Right lobe of liver (tissue), 6 donors: Measurements from ENCODE around the gene NCAPD2. TPM values are rescaled to one million over a fixed set of nuclear protein-coding genes. Genes with fewer than 3 reads are reported as not detected.
A peak's percentile ranks its signal among the peaks of the same experiment; 100 is the strongest.

Experiments used
- ATAC-seq, 4 donors: fragments of 200-7000 bp; cut with Tn5 transposase; one replicate each; pipeline ENCODE4 v1.9.1; 2020; ENCODE audit warnings: mild to moderate bottlenecking in 4 of 4, moderate library complexity in 4 of 4
- DNase-seq, 3 donors: peaks; one replicate each; pipeline ENCODE4 v3.0.0-alpha.2; 2020
- H3K27ac ChIP-seq, 3 donors: fragments of 200-600 bp; one replicate each; pipeline ENCODE4 v1.8.0; 2022
- H3K27me3 ChIP-seq, 2 donors: fragments of 200-600 bp; one replicate each; pipeline ENCODE4 v1.8.0; 2022
- H3K36me3 ChIP-seq, 4 donors: fragments of 200-600 bp; sonication (generic) in 1 of 4; one replicate each; pipeline versions ENCODE4 v1.5.1 to v1.8.0; 2017 to 2022; ENCODE audit warnings: control low read depth in 1 of 4
- H3K4me1 ChIP-seq, 4 donors: fragments of 200-600 bp; sonication (generic) in 1 of 4; one replicate each; pipeline versions ENCODE4 v1.5.1 to v1.8.0; 2017 to 2022; ENCODE audit warnings: control low read depth in 1 of 4
- H3K4me3 ChIP-seq, 3 donors: fragments of 200-600 bp; one replicate each; pipeline ENCODE4 v1.8.0; 2022
- H3K9me3 ChIP-seq, 4 donors: fragments of 200-600 bp; sonication (generic) in 1 of 4; one replicate each; pipeline versions ENCODE4 v1.5.1 to v1.8.0; 2017 to 2022; ENCODE audit warnings: control low read depth in 1 of 4
- POLR2A ChIP-seq: fragments of 450-650 bp; IDR thresholded peaks from one replicate; pipeline ENCODE4 v1.6.1; 2017; ENCODE audit warnings: antibody characterized with exemption, mild to moderate bottlenecking
- WGBS: methylation state at CpG from one replicate; pipeline ENCODE4 v1.1.6; 2018; ENCODE audit warnings: low coverage, low lambda C conversion rate; ENCODE audit not compliant: insufficient coverage; ENCODE audit errors: missing lambda C conversion rate; 5-methylcytosine and 5-hydroxymethylcytosine counted together
- intact Hi-C, 2 donors: fragments of 100-400 bp; cut with DNase I; formaldehyde crosslinking; loops; one replicate each; pipeline versions ENCODE4 v1.11.2 to v1.14.1; 2022
- total RNA-seq, 6 experiments: library from RNA; depleted of rRNA in 2 of 6; stranded (reverse); fragments of >200 nt in 2 of 6; fragmentation: NEBNext Ultra II Directional in 3 of 6; extraction: Animal tissue kit (Norgen Biotek cat#: 25700) in 3 of 6; gene quantifications; one replicate each; pipeline versions ENCODE4 v1.1.0 to v1.2.4, GENCODE V29; 2016 to 2023
- TF ChIP-seq, protein P1 (sequence below), 4 donors: fragments of 200-600 bp in 3 of 4; fragments of 450-650 bp in 1 of 4; IDR thresholded peaks; one replicate each; pipeline versions ENCODE4 v1.5.1 to v1.8.0; 2016 to 2022; ENCODE audit warnings: antibody characterized with exemption in 4 of 4, mild to moderate bottlenecking in 2 of 4
- donor health status: DM: no; HTN: yes; CAD: no.
- donor health status: DM: no; HTN: no; CAD: no.
- donor health status: DM: no; HTN: no; CAD: no.
- donor health status: DM: no; HTN: yes; CAD: no.
- donor health status: DM: no; HTN: yes; CAD: no.

Gene NCAPD2
- total RNA-seq, 6 experiments from 2014 or later, result 6.2 to 40.9 (median 8.4) TPM

DNA sequence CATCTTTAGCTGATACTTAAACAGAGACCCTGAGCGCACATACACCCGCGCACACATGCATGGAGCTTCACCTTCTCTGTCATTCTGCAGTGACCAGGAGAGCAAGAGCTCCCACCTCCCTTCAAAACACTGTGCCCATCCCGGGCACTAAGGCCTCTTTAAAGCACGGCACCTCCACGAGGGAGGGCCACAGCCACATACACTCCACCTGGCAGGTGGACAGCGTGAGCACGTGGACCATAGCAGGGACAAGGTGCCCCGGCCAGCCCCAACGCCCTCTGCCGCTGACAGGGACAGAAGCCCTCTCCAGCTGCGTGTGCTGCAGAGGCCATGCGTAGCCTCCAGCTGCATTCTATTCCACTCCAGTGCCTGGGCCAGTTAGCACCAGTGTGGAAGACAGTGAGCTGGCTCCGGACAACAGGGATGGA, 45.8 kb downstream of the NCAPD2 start:
- intact Hi-C loops, result loop anchor here in 1 of 2 donors (10.0 kb wide), 2 partner anchors 115 to 205 kb away; no protein-coding TSS in a partner anchor
- DNase-seq (peak in 1 of 3 donors; percentile 52), ATAC-seq (no peak)
- Histone ChIP-seq H3K36me3 (peaks cover 7 to 33% (median 22%) of the 10 kb centered on the region in 4 donors), H3K4me3 (no peak overlapping the region), H3K9me3 (no peaks in the 10 kb centered on the region), H3K27me3 (no peaks in the 10 kb centered on the region), H3K4me1 (peaks cover 5 to 39% (median 17%) of the 10 kb centered on the region in 4 donors), H3K27ac (no peak overlapping the region)
- no peak for TF ChIP-seq POLR2A
- TF ChIP-seq, protein P1, sequence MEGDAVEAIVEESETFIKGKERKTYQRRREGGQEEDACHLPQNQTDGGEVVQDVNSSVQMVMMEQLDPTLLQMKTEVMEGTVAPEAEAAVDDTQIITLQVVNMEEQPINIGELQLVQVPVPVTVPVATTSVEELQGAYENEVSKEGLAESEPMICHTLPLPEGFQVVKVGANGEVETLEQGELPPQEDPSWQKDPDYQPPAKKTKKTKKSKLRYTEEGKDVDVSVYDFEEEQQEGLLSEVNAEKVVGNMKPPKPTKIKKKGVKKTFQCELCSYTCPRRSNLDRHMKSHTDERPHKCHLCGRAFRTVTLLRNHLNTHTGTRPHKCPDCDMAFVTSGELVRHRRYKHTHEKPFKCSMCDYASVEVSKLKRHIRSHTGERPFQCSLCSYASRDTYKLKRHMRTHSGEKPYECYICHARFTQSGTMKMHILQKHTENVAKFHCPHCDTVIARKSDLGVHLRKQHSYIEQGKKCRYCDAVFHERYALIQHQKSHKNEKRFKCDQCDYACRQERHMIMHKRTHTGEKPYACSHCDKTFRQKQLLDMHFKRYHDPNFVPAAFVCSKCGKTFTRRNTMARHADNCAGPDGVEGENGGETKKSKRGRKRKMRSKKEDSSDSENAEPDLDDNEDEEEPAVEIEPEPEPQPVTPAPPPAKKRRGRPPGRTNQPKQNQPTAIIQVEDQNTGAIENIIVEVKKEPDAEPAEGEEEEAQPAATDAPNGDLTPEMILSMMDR (IDR thresholded peaks at IDR 0.05), result no peak
- 60% methylated on average over 2 of the region's 14 CpGs for WGBS

DNA sequence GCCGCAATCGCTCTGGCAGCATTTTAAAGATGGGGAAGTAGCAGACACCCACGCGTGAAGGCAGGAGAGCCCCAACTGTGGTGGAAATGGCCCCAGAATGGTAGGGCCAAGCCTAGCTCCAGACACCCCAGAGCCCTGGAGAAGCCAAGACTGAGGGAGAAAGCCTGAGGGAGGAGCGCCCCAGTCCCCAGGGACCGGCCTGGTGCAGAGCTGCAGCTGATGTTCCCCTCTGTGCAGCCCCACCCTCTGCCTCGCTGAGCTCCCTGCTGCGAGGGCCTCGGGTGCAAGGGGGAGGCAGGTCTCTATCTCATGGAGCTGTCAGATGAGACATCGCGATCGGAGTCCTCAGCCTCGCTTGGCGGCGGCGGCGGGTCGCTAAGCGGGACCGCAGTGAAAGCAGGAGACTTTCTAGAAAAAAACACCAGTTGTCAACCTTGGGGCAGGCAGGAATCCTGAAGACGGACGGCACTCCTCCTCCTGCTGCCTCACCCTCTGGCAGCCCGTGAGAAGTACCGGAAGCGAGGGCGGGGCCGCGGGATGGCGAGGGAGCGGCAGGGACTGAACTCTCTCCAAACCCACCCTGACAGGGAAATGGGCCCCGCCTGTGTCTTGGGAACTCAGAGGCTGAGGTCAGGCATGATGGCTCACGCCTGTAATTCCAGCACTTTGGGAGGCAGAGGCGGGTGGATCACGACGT, 46.4 kb downstream of the NCAPD2 start:
- Histone ChIP-seq H3K4me1 (peaks cover 5 to 39% (median 17%) of the 10 kb centered on the region in 4 donors), H3K27me3 (no peaks in the 10 kb centered on the region), H3K36me3 (peaks cover 7 to 33% (median 22%) of the 10 kb centered on the region in 4 donors), H3K4me3 (no peak overlapping the region), H3K9me3 (no peaks in the 10 kb centered on the region), H3K27ac (peak overlapping the region in 2 of 3 donors; percentile 9 to 87)
- ATAC-seq (peak; percentile 10 to 38 (median 13)), DNase-seq (peak; percentile 71 to 75 (median 75))
- intact Hi-C loops, result loop anchor here in 1 of 2 donors (10.0 kb wide), 1 partner anchor 116 kb away; no protein-coding TSS in a partner anchor
- 76% methylated on average over 6 of the region's 35 CpGs for WGBS
- no peak for TF ChIP-seq POLR2A
- TF ChIP-seq, protein P1 (IDR thresholded peaks at IDR 0.05), result no peak

DNA sequence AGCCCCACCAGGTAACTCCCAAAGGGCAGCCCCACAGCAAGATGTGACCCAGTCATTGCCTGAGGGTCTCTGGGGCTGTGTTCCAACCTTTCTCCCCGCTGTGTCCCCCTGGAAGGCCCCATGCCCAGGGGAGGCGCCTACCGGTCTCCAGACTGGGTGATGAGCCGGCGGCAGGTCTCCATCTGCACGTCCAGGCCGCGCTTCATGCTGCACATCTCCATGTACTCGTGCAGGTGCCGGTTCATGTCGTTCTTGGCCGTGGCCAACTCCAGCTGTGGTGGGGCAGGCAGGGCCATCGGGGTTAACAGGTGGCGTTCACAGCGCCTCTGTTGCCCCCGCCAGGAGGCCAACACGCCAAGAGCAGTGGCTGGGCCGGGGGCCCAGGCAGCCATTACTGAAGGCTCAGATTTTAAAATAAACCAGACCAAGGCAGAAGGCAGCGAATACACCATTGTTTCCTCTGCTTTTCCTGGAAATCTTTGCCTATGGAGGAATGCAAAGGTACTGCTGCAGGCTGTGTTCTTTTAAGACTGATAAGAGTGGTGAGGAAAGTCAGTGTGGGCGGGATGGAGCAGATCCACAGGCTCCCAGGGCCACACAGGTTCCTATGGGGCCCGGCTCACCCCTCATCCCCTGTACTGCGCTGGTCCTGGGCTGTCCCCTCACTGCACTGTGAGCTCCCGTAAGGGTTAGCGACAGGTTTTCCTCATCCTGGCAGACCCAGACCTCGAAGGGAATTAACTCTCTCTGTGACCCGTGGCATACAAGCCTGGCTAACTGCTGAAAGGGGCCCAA, 47.7 kb downstream of the NCAPD2 start:
- no peaks in the 10 kb centered on the region for H3K9me3 ChIP-seq
- intact Hi-C loops, result loop anchor here in 1 of 2 donors (10.0 kb wide), 1 partner anchor 117 kb away; no protein-coding TSS in a partner anchor
- peak; percentile 4 to 19 (median 16) for ATAC-seq
- H3K27ac ChIP-seq, result peak overlapping the region; percentile 85 to 90 (median 87)
- TF ChIP-seq, protein P1 (IDR thresholded peaks at IDR 0.05), result no peak
- TF ChIP-seq POLR2A, result no peak
- H3K4me1 ChIP-seq, result peaks cover 0 to 28% (median 12%) of the 10 kb centered on the region in 4 donors
- DNase-seq, result no peak
- WGBS, result 67% methylated on average over 10 of the region's 26 CpGs
- no peaks in the 10 kb centered on the region for H3K27me3 ChIP-seq
- H3K36me3 ChIP-seq, result peaks cover 2 to 34% (median 16%) of the 10 kb centered on the region in 4 donors
- no peak overlapping the region for H3K4me3 ChIP-seq

DNA sequence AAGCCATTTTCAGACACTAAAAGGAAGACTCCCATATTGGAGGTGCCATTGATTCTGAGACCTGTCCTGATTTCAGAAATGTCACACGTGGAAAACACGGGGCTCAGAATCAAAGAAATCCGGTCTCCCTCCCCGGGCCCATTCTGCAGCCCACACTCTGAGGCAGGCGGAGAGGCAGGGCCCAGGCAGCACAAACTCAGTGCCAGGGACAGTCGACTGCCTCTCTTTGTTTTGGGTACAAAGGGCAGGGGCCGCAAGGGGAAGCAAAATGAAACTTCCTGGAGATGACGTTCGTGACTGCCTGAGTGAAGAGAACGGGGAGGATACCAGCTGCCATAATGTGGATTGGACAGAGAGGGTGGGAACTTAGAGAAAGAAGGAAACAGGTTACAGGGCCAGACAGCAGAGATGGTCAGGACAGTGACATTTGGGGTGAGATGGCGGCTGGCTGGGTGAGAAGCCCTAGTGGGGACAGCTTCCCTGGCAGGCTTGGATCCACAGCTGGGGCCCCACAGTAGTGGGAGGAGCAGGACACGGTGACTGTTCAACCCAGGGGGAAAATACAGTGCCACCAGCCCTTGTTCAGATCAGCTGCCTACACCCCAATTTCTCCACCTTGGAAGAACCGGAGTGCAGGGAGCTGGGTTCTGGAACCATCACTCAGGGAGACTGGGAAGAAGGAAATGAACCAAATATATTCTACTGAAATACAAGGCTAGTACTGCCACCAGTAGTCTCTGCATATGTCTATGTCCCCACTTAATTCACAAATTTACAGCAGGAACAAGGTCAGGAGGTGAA, 48.5 kb downstream of the NCAPD2 start:
- H3K4me3 ChIP-seq, result peak overlapping the region in 1 of 3 donors; percentile 28
- no peaks in the 10 kb centered on the region for H3K9me3 ChIP-seq
- H3K27me3 ChIP-seq, result no peaks in the 10 kb centered on the region
- intact Hi-C loops, result loop anchor here in 1 of 2 donors (10.0 kb wide), 1 partner anchor 118 kb away; no protein-coding TSS in a partner anchor
- peaks cover 0 to 34% (median 12%) of the 10 kb centered on the region in 4 donors for H3K36me3 ChIP-seq
- H3K27ac ChIP-seq, result peak overlapping the region; percentile 85 to 90 (median 87)
- peak; percentile 77 to 88 (median 85) for DNase-seq
- ATAC-seq, result peak; percentile 83 to 90 (median 88)
- TF ChIP-seq, protein P1 (IDR thresholded peaks at IDR 0.05), result no peak
- TF ChIP-seq POLR2A, result peak; percentile 79
- peaks cover 0 to 23% (median 9%) of the 10 kb centered on the region in 4 donors for H3K4me1 ChIP-seq
- 41% methylated on average over 13 of the region's 13 CpGs for WGBS
